HG02798 (cell line): ENCODE results near the gene NEK2.
"Not testable (repeated sequence)": the region's sequence is repeated elsewhere in the genome, so short reads cannot be mapped to it uniquely, and the experiment has no call there.

Experiments
- ATAC-seq: cut with Tn5 transposase; IDR thresholded peaks from one replicate; pipeline ENCODE4 v1.9.1; 2021; ENCODE audit warnings: mild to moderate bottlenecking; ENCODE audit not compliant: unreplicated experiment, poor library complexity

Gene NEK2

DNA sequence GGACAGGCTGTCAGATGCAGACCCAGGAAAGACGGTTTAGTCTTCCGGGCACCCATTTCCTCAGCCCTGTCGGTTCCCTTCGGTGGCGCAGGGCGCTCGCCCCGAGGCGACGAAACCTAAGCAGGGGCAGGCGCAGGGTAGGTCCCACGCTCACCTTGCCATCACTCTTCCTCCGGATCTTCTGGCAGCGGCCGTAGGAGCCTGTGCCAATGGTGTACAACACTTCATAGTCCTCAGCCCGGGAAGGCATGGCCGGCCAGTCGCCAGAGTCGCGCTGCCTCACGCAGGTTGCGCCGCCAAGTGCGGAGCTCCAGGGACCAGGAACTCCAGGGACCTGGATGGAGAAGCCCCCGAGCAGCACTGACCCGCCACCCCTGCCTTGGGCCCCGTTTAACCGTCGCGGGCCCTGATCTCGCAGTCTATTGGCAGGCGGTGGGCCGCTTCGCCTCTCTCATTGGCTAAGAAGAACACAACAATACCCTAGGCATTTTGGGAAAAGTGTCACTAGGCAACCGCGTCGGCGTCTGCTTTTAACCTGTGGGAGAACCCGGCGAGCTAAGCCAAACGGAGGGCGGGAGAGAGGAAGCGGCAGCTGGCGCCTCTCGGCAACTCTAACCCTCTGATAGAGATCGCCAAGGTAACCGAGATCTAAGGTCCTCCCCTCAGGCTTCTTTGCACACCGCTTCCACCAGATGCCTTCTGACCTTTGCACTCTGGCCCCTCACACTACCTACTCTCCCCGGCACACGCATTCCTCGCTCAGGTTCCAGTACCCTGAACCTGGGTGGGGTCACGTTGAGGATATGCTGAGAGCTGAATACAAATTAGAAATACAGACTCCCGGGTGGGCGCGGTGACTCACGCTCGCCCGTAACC lies at the start of gene NEK2:
NEK2 (minus strand) TSS at position 392 of the 876 bp plus-strand sequence; CDS start at position 250, 142 bp downstream.
- peak; percentile 98 for ATAC-seq

DNA sequence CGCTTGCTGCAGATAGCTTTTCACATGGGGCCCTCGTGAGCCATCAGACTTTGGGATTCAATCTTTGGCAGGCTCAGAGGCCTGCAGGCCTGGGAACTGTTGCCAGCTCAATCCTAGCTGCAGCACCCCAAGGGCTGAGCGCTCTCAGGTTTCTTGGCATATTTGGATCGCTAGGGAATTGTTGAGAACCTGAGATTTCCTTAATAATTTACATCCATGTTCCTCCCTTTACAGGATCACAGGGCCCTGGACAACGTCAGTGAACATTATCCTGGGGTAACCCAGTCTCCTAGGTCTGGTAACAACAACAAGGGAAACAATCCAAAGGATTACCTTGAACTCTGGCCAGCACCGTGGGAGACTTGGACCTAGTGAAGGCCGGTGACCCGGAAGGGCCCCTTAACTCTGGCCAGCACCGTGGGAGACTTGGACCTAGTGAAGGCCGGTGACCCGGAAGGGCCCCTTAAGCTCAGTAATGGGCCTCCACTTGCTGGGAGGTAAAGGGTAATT lies 49.3 kb upstream of the NEK2 start:
- no peak for ATAC-seq

DNA sequence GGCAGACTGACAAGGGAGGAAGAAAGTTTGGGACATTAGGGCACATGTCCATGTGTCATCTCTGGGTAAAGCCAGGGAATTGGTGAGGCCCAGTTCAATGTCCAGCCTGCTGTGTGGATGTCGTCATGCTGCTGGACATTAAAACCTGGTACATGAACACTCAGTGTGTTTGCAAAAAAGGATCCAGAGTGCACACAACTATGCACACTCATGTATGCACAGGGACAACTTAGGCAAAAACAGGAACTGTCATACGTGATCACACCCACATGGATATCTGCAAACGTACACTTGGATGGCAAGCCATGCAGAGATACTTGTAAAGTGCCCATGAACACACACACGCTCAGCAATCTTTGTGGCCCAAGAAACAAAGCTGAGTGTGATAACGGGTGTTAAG lies 47.9 kb upstream of the NEK2 start:
- ATAC-seq, result no peak

DNA sequence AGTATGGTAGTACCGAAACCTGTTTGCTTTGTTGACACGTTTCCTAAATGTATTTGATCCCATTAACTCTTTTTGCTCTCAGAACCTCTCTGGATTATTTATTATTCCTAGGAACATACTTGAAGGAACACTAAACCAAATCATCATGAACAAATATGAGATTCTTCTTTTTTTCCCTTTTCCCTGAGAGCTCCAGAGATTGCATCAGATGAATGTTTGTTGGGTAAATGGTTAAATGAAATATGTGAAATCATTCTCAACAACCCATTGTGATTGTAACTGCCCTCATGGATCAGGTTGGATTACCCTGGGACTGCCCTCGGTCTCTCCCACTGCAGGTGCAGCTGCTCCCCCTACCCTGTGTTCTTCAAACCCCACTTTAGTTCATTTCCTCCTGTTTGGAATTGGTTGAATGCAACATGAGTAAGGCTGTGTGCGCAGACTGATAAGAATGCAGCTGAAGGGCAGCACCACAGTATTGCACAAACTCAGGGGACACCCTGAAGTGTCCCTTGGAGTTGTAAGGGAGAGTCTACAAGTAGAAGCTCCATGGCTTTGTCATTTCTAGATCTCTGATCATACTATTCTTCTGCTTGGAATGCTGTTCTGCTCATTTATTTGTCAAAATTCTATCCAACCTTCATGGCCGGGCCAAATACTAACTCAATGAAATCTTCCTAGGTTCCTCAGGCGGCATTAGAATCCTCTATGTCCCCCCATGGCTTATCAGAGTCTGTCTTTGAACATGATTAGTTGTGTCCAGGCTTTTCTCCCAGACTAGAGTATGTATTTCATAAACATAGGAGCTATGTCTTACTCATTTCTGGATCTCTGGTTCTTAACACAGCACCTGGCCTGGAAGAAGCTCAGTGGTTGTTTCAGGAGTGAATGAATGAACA lies 47.1 kb upstream of the NEK2 start:
- no peak for ATAC-seq

DNA sequence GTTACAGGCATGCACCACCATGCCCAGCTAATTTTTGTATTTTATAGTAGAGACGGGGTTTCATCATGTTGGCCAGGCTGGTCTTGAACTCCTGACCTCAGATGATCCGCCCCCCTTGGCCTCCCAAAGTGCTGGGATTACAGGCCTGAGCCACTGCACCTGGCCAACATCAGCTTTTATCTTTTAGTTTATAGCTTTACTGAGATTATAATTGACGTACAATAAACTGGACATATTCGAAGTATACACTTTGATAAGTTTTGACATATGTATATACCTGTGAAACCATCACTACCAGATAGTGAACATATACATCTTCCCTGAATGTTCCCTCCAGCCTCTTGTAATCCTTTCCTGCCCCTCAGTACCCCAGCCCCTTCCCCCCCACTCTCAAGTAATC lies 41.1 kb upstream of the NEK2 start:
- ATAC-seq, result not testable (repeated sequence)

DNA sequence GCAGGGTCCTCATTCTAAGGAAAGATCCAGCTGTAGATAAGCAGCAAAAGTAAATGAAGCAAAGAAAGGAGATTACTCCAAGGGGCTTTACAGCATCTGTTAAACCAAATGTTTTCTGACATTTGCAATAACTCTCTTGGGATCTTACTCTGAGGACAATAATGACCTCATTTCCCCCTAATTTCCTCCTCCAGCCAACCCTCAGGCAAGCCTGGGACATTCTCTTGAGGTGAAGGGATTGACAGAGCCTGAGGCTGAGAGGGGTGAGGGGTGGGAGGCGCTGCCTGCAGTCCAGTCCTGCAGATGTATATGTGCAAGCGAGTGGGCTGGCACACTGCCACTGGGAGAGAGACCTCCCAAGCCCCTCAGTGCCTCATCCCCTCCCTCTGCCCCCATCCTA lies 40.5 kb upstream of the NEK2 start:
- no peak for ATAC-seq

DNA sequence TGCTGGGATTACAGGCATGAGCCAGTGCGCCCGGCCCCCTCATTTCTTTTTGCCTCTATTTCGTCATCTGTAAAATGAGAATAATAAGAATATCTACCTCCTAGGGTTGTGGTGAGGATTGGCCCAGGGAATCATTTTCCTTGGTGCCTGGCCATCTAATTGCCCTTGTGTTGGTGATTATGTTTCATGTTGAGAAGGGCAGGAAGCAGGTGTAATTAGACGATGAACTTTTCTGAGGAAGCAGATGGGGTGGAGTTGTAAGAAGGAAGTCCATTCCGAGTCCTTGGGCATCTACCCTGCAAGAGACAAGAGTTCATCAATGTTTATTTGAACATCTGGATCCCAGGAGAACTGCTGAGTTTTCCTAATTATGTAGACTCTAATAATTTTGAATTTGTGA lies 38.7 kb upstream of the NEK2 start:
- ATAC-seq, result no peak

DNA sequence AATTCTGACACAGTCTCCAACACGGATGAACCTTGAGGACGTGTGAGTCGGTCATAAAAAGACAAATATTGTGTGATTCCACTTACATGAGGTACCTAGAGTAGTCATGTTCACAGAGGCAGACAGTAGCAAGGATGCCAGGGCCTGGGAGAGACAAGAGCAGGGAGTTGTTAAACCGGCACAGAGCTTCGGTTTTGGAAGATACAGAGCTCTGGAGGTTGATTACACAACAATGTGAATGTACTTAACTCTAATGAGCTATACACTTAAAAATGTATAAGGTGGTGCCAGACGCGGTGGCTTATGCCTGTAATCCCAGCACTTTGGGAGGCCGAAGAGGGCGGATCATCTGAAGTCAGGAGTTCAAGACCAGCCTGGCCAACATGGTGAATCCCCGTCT lies 37.8 kb upstream of the NEK2 start:
- ATAC-seq, result no peak

DNA sequence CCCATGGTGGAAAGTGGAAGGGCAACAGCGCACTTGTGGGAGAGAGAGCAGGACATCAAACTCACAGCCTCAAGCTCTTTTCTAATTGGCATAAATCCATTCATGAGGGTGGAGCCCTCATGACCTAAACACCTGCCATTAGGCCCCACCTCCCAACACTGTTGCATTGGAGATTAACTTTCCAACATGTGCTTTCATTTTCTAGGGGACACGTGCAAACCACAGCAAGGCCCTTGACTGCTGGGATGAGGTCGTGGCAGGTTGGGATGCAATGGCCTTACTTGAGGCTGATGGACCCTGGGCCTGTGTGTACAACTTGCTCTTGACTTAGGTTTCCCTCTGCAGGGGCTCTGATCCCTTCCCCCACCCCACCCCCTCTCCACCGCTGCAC lies 35.9 kb upstream of the NEK2 start:
- no peak for ATAC-seq

DNA sequence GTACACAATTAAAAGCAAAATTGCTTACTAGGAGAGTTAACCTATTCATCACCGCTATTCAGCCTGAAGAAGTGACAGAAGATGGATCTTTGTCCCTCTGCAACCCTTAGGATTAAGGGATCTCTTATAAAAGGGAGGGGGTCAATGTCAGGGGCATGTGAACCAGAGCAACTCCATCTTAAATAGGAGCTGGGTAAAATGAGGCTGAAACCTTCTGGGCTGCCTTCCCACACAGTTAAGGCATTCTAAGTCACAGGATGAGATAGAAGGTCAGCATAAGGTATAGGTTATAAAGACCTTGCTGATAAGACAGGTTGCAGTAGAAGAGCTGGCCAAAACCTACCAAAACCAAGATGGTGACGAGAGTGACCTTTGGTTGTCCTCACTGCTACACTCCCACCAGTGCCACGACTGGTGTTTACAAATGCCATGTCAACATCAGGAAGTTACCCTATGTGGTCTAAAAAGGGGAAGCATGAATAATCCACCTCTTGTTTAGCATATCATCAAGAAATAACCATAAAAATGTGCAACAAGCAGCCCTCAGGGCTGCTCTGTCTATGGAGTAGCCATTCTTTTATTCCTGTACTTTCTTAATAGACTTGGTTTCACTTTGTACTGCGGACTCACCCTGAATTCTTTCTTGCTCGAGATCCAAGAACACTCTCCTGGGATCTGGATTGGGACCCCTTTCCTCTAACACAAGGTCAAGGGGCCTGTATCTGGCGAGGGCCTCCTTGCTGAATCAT lies 35.3 kb upstream of the NEK2 start:
- no peak for ATAC-seq

DNA sequence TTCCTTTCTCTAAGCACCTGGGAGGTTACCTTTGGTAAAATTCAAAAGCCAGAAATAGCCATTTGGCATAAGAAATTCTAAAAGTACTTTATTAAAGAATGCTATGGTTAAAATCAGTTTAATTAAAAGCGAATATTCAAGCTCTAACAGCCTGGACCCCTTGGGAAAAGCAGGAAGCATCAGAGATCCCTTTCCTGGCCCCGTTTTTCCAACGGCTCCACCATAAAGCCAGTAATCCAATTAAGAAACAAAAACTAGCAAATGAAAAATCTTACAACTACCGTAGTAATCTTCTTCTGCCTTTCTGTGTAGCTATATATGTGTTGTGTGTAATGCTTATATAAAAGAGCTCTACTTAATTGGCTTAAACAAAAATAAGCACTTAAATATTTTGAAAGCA lies 33.5 kb upstream of the NEK2 start:
- no peak for ATAC-seq

DNA sequence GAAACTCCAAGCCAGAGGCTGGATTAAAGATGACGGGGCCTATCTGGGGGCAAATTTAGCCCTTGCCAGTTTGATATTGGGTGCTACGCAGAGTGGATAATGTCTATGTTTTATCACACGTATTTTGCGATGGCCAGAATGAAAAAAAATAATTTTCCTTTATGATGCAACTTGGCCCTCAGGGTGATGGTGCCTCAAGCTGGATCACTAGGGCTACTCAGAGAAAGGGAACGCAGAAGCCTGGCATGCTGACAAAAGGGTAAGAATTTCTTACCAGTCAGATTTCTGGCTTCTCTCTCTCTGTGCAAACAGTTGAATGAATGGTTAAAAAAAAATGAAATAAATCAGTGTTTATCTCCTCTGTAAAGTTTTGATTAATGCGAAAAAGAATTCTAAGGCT lies 32.6 kb upstream of the NEK2 start:
- no peak for ATAC-seq

DNA sequence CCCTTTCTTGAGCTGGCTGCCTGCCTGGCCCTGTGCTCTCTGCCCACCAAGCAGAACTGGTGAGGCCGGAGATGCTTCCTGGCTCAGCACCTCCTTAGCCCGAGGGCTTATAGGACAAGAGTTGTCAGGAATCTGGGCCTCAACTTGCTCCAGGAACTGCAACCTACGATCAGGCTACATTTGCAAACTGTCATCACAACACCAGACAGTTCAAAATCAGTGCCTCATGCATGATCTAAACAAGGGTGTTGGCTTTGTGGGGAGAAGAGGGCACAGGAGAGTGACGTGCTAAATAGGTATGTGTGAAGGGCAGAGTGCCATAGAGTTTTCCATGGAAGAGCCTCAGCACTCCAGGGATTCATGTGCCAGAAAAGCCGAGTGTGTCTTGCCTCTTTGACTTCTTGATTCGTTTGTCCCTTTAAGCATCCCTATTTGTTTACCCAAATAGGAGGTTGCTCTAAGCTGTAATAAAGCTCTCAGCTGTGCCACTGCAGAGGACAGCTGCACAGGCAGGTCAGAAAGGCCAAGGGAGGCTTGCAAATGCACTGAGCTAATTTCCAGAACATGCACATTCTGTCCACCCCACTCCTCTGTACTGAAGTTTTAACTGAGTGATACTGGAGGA lies 30.2 kb upstream of the NEK2 start:
- ATAC-seq, result no peak

DNA sequence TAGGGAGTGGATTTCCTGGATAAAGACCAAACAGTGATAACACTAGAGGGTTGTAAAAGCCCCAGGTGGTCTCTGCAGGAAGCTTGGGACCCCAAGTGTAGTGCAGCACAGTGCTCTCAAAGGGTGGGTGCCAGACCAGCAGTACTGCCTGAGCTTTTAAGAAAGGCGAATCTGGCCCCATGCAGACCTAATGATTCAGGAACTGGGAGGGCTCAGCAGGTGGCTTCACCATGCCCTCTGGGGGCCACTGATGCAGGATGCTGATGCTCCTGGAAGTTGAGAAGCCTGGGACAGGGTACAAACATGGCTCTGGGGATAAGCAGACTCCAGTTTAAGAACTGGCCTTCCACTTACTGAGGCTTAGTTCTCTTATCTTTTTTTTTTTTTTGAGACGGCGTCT lies 29.1 kb upstream of the NEK2 start:
- no peak for ATAC-seq

DNA sequence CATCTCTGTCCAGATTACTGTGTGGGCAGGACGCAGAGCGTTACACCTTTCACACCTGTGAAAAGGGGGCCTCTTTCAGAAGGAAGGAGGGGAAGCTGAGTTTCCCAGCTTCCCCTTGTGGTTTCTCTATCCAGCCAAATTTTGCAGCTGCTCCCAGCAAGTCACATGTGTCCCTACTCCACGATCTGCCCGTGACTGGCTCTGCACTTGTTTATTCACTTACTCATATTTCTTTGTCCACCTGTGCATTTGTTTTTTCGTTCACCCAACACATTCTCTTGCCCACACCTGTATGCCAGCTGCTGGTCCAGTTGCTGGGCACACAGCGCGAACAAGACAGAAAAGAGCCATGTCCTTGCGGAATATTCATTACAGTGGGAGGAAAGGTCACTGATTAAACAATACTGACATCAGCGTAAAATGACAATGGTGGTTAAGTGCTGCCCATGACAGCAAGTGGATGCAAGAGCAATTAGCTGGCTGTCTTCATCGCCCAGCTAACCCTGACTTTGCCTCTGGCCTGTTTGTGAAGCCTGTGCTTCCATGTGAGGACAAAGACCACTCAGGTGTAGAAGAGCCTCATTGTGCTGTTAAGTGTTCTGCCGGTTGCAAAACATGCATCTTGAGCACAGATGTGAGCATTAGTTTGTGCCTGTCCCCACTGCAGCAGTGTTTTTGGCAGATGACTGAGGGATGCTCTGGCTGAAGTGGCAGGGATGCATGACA lies 28.6 kb upstream of the NEK2 start:
- ATAC-seq, result no peak

DNA sequence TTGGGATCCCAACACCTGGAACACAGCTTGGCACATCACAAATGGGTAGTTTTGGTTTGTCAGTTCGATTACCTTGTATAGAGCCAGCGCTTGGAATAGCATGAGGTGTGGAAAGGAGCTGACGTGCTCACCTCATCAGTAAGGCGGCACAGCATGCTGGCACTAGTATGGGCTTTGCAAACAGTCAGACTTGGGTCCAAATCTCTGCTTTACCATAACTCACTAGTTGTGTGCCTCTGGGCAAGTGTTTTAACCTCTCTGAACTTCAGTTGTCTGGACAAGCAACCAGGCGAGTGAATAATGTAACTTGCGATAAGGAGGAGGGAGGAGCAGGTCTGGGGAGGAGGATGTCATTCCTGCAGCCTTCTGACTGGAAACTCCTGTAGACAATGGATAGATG lies 26.3 kb upstream of the NEK2 start:
- ATAC-seq, result no peak

DNA sequence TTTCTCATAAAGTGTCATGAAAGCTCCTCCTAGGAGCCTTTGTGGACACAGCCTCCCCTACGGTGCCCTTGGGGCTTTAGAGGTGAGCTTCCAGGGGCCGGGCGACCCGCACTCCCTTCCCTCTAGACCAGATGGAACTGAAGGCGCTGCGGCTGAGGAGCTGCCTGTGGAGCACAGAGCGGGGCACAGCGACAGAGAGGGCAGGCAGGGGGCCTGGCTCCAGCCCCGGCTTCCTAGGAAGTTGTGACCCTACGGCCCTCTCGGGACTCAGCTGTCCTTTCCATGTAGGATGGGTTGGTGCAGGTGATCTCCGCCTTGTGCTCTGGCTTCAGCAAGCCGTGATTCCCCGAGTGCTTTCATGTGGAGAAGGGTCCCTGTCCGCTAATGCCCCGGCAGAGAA lies 23.6 kb upstream of the NEK2 start:
- ATAC-seq, result no peak

DNA sequence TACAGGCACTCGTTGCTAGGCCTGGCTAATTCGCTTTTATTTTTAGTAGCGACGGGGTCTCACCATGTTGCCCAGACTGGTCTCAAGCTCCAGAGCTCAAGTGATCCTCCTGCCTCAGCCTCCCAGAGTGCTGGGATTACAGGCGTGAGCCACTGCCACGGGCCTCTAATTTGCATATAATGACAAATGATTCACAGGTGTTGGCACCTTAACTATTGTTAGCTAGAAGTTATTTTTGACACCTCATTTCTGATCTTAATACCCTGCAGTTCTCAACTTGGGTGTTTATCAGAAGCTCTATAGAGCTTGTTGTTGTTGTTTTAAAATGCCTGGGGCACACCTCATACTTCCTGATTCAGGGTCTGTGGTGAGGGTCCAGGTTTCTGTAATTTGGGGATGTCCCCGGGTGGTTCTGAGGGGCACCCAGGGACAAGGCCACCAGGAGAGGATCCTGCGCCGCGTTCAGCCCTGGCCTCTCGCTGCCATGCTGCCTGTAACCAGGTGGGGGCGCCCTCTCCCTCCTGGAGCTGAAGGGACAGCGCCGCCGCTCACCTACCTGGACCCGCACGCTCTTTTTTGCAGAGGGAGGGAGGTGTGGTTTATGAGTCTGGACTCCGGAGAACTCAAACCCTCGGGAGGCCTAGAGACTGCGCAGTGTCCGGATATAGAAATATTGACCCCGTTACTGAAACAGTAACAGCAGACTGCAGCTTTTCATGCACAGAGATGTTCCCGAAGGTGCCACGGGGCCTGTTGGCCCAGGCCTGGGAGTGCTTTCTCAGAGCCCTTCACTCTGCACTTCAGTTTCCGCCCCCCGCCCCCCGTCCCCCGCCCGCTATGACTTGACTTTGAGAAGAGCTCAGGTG lies 23.0 kb upstream of the NEK2 start:
- ATAC-seq, result peak; percentile 59
